ENCODE results near the gene SCN2A.

Gene SCN2A

DNA sequence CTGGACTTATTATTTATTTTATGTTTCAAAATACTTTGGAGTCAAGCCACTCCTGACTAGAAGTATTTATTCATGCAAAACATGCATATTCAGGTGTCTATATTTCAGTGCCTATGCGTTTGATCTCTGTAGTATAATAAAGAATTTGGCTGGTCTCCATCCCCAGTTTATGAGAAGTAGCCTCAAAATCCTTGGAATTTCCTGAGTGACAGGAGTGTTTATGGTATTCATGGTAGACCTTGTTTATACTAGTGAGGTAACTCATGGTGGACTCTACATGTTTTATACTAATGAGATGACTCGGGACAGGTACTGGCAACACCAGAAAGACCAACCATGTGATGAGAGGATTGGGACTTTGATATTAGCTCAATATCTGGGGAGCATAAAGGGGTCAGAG, 186.3 kb downstream of the SCN2A start:
- DNase-seq = no peak

DNA sequence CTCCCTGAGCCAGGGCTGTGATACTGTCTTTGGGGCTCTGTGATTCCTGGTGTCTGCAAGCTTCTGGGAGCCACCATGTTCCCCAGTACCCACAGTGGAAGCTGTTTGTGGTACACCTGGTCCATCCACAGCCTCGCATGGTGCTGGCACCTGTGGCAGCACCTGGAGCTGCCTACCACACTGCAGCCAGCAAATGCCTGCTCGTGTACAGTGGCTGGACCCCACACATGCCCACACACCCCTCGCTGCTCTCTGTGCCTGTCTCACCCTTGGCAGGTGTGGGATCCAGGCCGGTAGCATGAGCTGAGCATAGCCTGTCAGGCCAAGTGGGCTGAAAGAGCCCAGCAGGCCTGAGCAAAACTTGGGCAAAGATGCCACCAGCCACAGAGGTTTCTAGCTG, 188.5 kb downstream of the SCN2A start:
- no peak for DNase-seq

DNA sequence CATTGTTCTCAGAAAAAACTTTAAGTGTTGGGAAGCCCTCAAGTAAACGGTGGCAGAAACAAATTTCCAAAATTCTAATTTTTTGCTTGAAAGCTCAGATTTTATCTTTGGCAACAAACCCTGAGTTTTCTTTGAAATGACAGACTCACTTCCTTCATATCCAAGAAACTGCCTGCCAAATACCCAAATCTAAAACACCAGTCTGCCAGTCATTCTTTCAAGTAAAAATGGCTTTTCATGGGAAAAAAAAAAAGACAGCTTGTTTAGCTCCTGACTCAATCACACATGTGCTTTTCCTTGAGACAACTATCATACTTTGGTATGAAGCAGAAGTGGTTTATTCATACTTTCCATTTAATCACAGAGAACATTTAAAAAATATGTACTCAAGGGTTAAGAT, 189.7 kb downstream of the SCN2A start:
- DNase-seq = no peak

DNA sequence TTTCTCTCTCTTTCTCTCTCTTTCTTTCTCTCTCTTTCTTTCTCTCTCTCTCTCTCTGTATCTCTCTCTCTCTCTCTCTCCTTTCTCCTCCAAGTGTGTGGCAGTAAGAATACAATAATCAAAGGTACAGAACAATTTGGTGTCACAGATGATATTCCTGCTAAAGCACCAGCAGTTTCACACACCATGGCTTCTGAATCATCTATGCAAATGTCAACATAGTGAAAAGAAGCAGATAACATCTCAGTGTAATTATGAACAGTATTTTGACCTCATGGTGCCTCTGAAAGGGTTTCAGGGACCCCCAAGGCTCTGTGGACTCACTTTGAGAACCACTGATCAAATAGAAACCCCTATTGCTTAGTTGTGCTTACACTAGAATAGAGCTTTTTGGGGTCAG, 191.8 kb downstream of the SCN2A start:
- DNase-seq = no peak

DNA sequence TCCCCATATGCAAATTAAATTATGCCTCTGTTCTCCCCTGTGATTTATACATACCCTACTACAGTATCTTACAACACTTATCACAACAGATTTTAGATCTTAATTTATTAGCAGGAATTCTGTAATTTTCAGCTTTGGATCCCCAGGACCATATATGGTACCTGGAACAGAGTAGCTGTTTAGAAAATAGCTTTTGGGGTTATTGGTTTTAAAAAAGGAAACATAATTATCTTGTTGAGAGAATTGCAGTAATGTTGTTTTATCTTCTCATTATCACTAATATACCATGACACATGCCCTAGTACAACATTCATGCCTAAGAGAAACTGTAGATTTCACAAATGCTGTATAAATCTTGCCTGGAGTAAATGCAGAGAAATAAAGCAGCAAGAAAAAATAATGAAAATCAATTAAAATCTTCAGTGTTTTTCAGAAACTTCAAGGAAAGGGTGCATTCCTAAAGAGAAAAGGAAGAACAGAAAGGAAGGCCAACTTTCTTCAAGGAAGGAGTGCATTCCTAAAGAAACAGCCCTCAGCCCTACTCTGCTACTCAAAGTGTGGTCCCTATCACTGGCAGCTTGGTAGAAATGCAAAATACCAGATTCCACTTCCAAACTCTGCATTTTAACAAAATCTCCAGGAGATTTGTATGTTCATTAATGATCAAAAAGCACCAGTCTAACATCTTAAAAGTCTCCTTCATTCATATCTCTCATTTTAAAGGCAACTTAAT, 193.2 kb downstream of the SCN2A start:
- no peak for DNase-seq

DNA sequence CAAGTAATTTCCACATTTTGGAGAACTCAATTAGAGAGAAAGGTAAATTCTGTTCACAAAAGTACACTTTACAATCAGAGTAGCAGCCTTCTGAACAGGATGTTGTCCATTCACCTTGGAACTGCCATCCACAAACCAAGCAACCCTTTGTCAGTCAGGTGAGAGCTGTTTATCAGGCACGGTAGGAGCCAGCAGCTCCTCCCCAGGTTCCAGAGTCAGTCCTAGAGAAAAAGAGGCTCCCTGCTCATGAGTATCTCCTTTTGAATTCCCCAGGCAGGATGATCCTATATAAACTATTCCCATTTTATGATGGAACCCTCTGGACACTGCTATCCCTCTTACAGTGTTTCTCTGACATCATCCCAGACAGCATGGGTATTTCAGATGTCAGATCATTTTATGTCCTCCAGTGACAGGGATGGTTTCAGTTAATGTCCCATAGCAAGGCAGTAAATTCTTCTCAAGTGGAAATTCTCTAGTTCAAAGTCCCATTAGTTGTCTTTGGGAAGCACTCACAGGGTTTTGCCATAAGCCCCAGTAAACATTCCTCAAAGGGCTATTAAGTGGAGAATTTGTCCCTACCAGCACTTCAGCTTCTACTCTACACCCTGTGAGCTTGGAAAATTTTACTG, 195.8 kb downstream of the SCN2A start:
- no peak for DNase-seq

DNA sequence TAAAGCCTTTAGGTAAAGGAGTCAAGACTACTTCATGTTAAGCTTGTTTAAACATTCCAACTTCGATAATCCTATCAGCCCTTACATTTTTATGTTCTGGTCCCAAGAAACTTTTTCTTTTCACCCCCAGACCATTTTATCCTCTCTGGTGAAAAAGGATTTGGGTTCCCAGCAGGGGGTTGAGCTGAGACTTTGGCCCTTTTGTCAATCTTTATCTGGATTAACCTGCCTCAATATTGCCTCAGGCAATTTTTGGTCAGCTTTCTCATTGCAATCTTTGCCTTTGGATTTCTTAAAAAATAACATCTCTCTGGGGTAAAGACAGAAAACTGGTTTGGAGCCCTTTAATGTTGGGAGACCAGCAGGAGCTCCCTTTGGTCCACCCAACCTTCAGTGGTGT, 196.4 kb downstream of the SCN2A start:
- DNase-seq = no peak

DNA sequence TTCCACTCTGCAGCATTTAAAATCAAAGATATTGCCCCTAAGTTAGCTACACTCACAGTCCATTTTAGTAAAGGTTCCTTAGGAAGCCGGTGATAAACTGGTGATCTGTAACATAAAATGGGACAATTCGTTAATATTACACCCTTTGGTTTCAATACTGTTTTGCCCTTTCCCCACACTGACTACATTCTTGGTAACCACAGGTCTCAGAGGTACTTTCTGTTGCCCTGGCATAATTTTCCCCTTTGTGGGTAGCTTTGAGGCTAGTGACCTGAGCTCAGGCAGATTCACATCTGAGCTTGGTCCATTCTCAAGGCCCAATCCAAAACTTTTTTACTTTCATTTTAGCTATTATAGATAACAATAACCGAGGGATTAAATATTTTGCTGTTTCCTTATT, 197.3 kb downstream of the SCN2A start:
- no peak for DNase-seq

DNA sequence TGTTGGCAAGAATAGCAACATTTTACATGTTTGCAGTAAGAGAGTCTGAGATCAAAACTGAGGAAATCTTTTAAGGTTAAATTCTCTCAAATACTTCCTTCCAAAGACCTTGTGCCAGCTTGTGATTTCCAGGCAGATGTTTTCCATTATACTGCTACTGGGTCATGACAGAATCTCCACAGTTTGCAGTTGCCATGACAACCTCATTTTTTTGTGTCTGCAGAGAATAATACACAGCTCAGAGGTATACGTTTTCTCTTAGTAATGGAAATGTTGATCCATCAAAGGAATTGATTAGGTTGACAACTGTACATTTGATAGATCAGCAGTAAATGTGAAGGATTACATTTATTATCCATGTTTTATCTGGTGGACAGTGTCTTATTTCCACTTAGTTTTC, 201.2 kb downstream of the SCN2A start:
- DNase-seq = no peak

Data from NCI-H1930 (cell line).